HEK293 (cell line): ENCODE data around the gene PTPN6.

Source experiments
- BCL11A ChIP-seq: fragments of 450-650 bp; formaldehyde crosslinking; IDR thresholded peaks from 2 replicates; pipeline ENCODE4 v1.5.1; 2016; ENCODE audit warnings: low read depth, missing biosample characterization, missing genetic modification characterization
- KLF1 ChIP-seq: fragments of 450-650 bp; formaldehyde crosslinking; IDR thresholded peaks from 2 replicates; pipeline ENCODE4 v1.5.1; 2016; ENCODE audit warnings: missing biosample characterization, missing genetic modification characterization
- KLF10 ChIP-seq: fragments of 450-650 bp; IDR thresholded peaks from 2 replicates; pipeline ENCODE4 v1.5.1; 2018; ENCODE audit warnings: missing biosample characterization, mild to moderate bottlenecking, missing genetic modification characterization
- MZF1 ChIP-seq: fragments of 450-650 bp; formaldehyde crosslinking; IDR thresholded peaks from 2 replicates; pipeline ENCODE4 v1.5.1; 2017; ENCODE audit warnings: missing biosample characterization, missing genetic modification characterization, borderline replicate concordance
- SCRT1 ChIP-seq: fragments of 450-650 bp; formaldehyde crosslinking; IDR thresholded peaks from 2 replicates; pipeline ENCODE4 v1.5.1; 2016; ENCODE audit warnings: missing biosample characterization, missing genetic modification characterization, borderline replicate concordance
- TRIM28 ChIP-seq: IDR thresholded peaks from 2 replicates; pipeline ENCODE4 v1.6.1; 2011; ENCODE audit warnings: low read length, control low read depth, borderline replicate concordance
- ZBTB1 ChIP-seq: fragments of 450-650 bp; formaldehyde crosslinking; IDR thresholded peaks from 2 replicates; pipeline ENCODE4 v1.5.1; 2016; ENCODE audit warnings: missing biosample characterization, missing genetic modification characterization
- ZNF16 ChIP-seq: fragments of 450-650 bp; formaldehyde crosslinking; IDR thresholded peaks from 2 replicates; pipeline ENCODE4 v1.5.1; 2016; ENCODE audit warnings: low read depth, missing biosample characterization, missing genetic modification characterization
- ZNF174 ChIP-seq: fragments of 450-650 bp; formaldehyde crosslinking; IDR thresholded peaks from 2 replicates; pipeline ENCODE4 v1.5.0; 2017; ENCODE audit warnings: missing biosample characterization, mild to moderate bottlenecking, missing genetic modification characterization
- ZNF211 ChIP-seq: fragments of 450-650 bp; formaldehyde crosslinking; IDR thresholded peaks from 2 replicates; pipeline ENCODE4 v1.5.1; 2016; ENCODE audit warnings: low read depth, missing biosample characterization, missing genetic modification characterization
- ZNF214 ChIP-seq: fragments of 450-650 bp; formaldehyde crosslinking; IDR thresholded peaks from 2 replicates; pipeline ENCODE4 v1.5.1; 2017; ENCODE audit warnings: missing biosample characterization, mild to moderate bottlenecking, missing genetic modification characterization, borderline replicate concordance
- ZNF23 ChIP-seq: fragments of 450-650 bp; formaldehyde crosslinking; IDR thresholded peaks from 2 replicates; pipeline ENCODE4 v1.5.1; 2016; ENCODE audit warnings: missing biosample characterization, missing genetic modification characterization, borderline replicate concordance
- ZNF274 ChIP-seq, 2 experiments: fragments of 200-500 bp in 1 of 2; fragments of 450-650 bp in 1 of 2; sonication (Bioruptor generic) in 1 of 2; formaldehyde crosslinking in 1 of 2; IDR thresholded peaks; 2 replicates each; pipeline versions ENCODE4 v1.5.1 to v1.6.1; 2014 to 2016; ENCODE audit warnings: borderline replicate concordance in 1 of 2, inconsistent platforms in 1 of 2, low read length in 1 of 2, missing biosample characterization in 1 of 2, missing genetic modification characterization in 1 of 2
- ZNF292 ChIP-seq: fragments of 450-650 bp; formaldehyde crosslinking; IDR thresholded peaks from 2 replicates; pipeline ENCODE4 v1.5.1; 2016; ENCODE audit warnings: low read depth, missing biosample characterization, missing genetic modification characterization, borderline replicate concordance
- ZNF354C ChIP-seq: fragments of 450-650 bp; formaldehyde crosslinking; IDR thresholded peaks from 2 replicates; pipeline ENCODE4 v1.5.1; 2016; ENCODE audit warnings: missing biosample characterization, missing genetic modification characterization, low read depth, borderline replicate concordance
- ZNF394 ChIP-seq: fragments of 450-650 bp; formaldehyde crosslinking; IDR thresholded peaks from 2 replicates; pipeline ENCODE4 v1.5.1; 2016; ENCODE audit warnings: missing biosample characterization, missing genetic modification characterization, mild to moderate bottlenecking, moderate library complexity, borderline replicate concordance
- ZNF423 ChIP-seq: fragments of 450-650 bp; formaldehyde crosslinking; IDR thresholded peaks from 2 replicates; pipeline ENCODE4 v1.5.1; 2016; ENCODE audit warnings: missing biosample characterization, missing genetic modification characterization
- ZNF473 ChIP-seq: fragments of 450-650 bp; formaldehyde crosslinking; IDR thresholded peaks from 2 replicates; pipeline ENCODE4 v1.5.1; 2017; ENCODE audit warnings: missing biosample characterization, missing genetic modification characterization
- ZNF510 ChIP-seq: fragments of 450-650 bp; formaldehyde crosslinking; IDR thresholded peaks from 2 replicates; pipeline ENCODE4 v1.5.1; 2018; ENCODE audit warnings: mild to moderate bottlenecking, missing genetic modification characterization, missing biosample characterization; ENCODE audit not compliant: insufficient replicate concordance
- ZNF513 ChIP-seq: fragments of 450-650 bp; IDR thresholded peaks from 2 replicates; pipeline ENCODE4 v1.5.1; 2018; ENCODE audit warnings: missing biosample characterization, missing genetic modification characterization
- ZNF514 ChIP-seq: fragments of 450-650 bp; formaldehyde crosslinking; IDR thresholded peaks from 2 replicates; pipeline ENCODE4 v1.5.1; 2016; ENCODE audit warnings: missing biosample characterization, missing genetic modification characterization
- ZNF521 ChIP-seq: fragments of 450-650 bp; formaldehyde crosslinking; IDR thresholded peaks from 2 replicates; pipeline ENCODE4 v1.5.1; 2017; ENCODE audit warnings: missing biosample characterization, mild to moderate bottlenecking, missing genetic modification characterization
- ZNF555 ChIP-seq: fragments of 450-650 bp; formaldehyde crosslinking; conservative IDR thresholded peaks from 2 replicates; pipeline ENCODE4 v1.5.1; 2017; ENCODE audit warnings: missing biosample characterization, mild to moderate bottlenecking, missing genetic modification characterization, inconsistent platforms
- ZNF558 ChIP-seq: fragments of 450-650 bp; formaldehyde crosslinking; IDR thresholded peaks from 2 replicates; pipeline ENCODE4 v1.5.1; 2016; ENCODE audit warnings: missing biosample characterization, missing genetic modification characterization
- ZNF561 ChIP-seq: fragments of 450-650 bp; IDR thresholded peaks from 2 replicates; pipeline ENCODE4 v1.5.1; 2018; ENCODE audit warnings: missing biosample characterization, missing genetic modification characterization, borderline replicate concordance
- ZNF623 ChIP-seq: fragments of 450-650 bp; formaldehyde crosslinking; IDR thresholded peaks from 2 replicates; pipeline ENCODE4 v1.5.1; 2016; ENCODE audit warnings: missing biosample characterization, missing genetic modification characterization
- ZNF624 ChIP-seq: fragments of 450-650 bp; formaldehyde crosslinking; IDR thresholded peaks from 2 replicates; pipeline ENCODE4 v1.5.1; 2017; ENCODE audit warnings: missing biosample characterization, missing genetic modification characterization
- ZNF626 ChIP-seq: fragments of 450-650 bp; sonication (Bioruptor Pico); formaldehyde crosslinking; IDR thresholded peaks from 2 replicates; pipeline ENCODE4 v1.5.1; 2018; ENCODE audit warnings: missing biosample characterization, missing genetic modification characterization, inconsistent platforms
- ZNF645 ChIP-seq: fragments of 450-650 bp; formaldehyde crosslinking; IDR thresholded peaks from 2 replicates; pipeline ENCODE4; 2016; ENCODE audit warnings: missing biosample characterization, missing genetic modification characterization
- ZNF654 ChIP-seq: fragments of 450-650 bp; formaldehyde crosslinking; IDR thresholded peaks from 2 replicates; pipeline ENCODE4 v1.5.1; 2016; ENCODE audit warnings: low read depth, missing biosample characterization, missing genetic modification characterization
- ZNF664 ChIP-seq: fragments of 450-650 bp; formaldehyde crosslinking; IDR thresholded peaks from 2 replicates; pipeline ENCODE4 v1.5.1; 2016; ENCODE audit warnings: missing biosample characterization, missing genetic modification characterization
- ZNF677 ChIP-seq: fragments of 450-650 bp; IDR thresholded peaks from 2 replicates; pipeline ENCODE4 v1.5.0; 2018; ENCODE audit warnings: missing biosample characterization, mild to moderate bottlenecking, missing genetic modification characterization, moderate library complexity
- ZNF76 ChIP-seq: fragments of 450-650 bp; formaldehyde crosslinking; IDR thresholded peaks from 2 replicates; pipeline ENCODE4; 2016; ENCODE audit warnings: low read depth, missing biosample characterization, missing genetic modification characterization, borderline replicate concordance
- ZNF785 ChIP-seq: fragments of 450-650 bp; formaldehyde crosslinking; IDR thresholded peaks from 2 replicates; pipeline ENCODE4 v1.5.1; 2016; ENCODE audit warnings: missing biosample characterization, missing genetic modification characterization
- ZSCAN23 ChIP-seq: fragments of 450-650 bp; formaldehyde crosslinking; IDR thresholded peaks from 2 replicates; pipeline ENCODE4 v1.5.1; 2016; ENCODE audit warnings: missing biosample characterization, missing genetic modification characterization
- ZXDB ChIP-seq: fragments of 450-650 bp; formaldehyde crosslinking; IDR thresholded peaks from 2 replicates; pipeline ENCODE4 v1.5.1; 2016; ENCODE audit warnings: missing biosample characterization, missing genetic modification characterization
- TF ChIP-seq, protein P1 (sequence below): fragments of 450-650 bp; formaldehyde crosslinking; IDR thresholded peaks from 2 replicates; pipeline ENCODE4 v1.5.1; 2016; ENCODE audit warnings: missing biosample characterization, missing genetic modification characterization

PTPN6 gene

GRCh38 chr12:6927379-6928021 is 23.7 kb upstream of the PTPN6 start, which contains the start of gene ATN1 (continued):
- TF ChIP-seq ZNF555 (no peak), ZNF354C (tag by site-specific recombination) (no peak), ZNF423 (tag by site-specific recombination) (no peak), ZNF211 (tag by site-specific recombination) (no peak), ZNF654 (no peak), ZNF514 (no peak), MZF1 (no peak), ZNF214 (tag by site-specific recombination) (no peak), ZNF394 (tag by site-specific recombination) (no peak), ZNF664 (tag by site-specific recombination) (no peak), TRIM28 (no peak), KLF10 (tag by site-specific recombination) (no peak), ZNF473 (tag by site-specific recombination) (no peak), KLF1 (tag by site-specific recombination) (peak; percentile 56), ZNF561 (tag by site-specific recombination) (no peak; the same call in 1 of the 2 replicates), SCRT1 (tag by site-specific recombination) (no peak), ZNF785 (no peak), ZNF23 (tag by site-specific recombination) (no peak), ZNF76 (tag by site-specific recombination) (peak; percentile 74; the same call in 1 of the 2 replicates), ZSCAN23 (tag by site-specific recombination) (no peak), ZXDB (tag by site-specific recombination) (peak; percentile 72), ZNF624 (tag by site-specific recombination) (no peak), ZNF16 (tag by site-specific recombination) (no peak), ZNF274 (IDR thresholded peaks at IDR 0.05; ENCODE audit: low read length) (no peak), ZNF274 (tag by site-specific recombination; IDR thresholded peaks at IDR 0.05; ENCODE audit: borderline replicate concordance) (no peak), ZNF623 (no peak), ZNF513 (tag by site-specific recombination) (no peak), ZNF645 (tag by site-specific recombination) (no peak), ZNF521 (tag by site-specific recombination) (no peak), ZNF677 (tag by site-specific recombination) (no peak), ZNF626 (tag by site-specific recombination) (no peak), ZBTB1 (tag by site-specific recombination) (0 out of 2 replicates have a peak, but pooled peaks have one; percentile 62), ZNF174 (tag by site-specific recombination) (no peak), ZNF292 (no peak), ZNF510 (no peak), BCL11A (tag by site-specific recombination) (0 out of 2 replicates have a peak, but pooled peaks have one; percentile 50), ZNF558 (tag by site-specific recombination) (no peak)
- TF ChIP-seq, protein P1, sequence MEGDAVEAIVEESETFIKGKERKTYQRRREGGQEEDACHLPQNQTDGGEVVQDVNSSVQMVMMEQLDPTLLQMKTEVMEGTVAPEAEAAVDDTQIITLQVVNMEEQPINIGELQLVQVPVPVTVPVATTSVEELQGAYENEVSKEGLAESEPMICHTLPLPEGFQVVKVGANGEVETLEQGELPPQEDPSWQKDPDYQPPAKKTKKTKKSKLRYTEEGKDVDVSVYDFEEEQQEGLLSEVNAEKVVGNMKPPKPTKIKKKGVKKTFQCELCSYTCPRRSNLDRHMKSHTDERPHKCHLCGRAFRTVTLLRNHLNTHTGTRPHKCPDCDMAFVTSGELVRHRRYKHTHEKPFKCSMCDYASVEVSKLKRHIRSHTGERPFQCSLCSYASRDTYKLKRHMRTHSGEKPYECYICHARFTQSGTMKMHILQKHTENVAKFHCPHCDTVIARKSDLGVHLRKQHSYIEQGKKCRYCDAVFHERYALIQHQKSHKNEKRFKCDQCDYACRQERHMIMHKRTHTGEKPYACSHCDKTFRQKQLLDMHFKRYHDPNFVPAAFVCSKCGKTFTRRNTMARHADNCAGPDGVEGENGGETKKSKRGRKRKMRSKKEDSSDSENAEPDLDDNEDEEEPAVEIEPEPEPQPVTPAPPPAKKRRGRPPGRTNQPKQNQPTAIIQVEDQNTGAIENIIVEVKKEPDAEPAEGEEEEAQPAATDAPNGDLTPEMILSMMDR (tag by site-specific recombination): 0 out of 2 replicates have a peak, but pooled peaks have one; percentile 38
